Measurements from ENCODE around the gene SLC16A7. TPM values are rescaled to one million over a fixed set of nuclear protein-coding genes. Genes with fewer than 3 reads are reported as not detected.
A peak's percentile ranks its signal among the peaks of the same experiment; 100 is the strongest.

SLC16A7 gene
- total RNA-seq, 2 donors from 2014 or later: 2.2 to 3.6 TPM

- H3K9me3 ChIP-seq (ENCODE audit: control insufficient read depth, low read length): no peaks in the 10 kb centered on the region
- H3K9me3 Mint-ChIP-seq: peaks cover 15% of the 10 kb centered on the region
- H3K4me1 ChIP-seq (ENCODE audit: control insufficient read depth, insufficient read depth, low read length): peaks cover 10% of the 10 kb centered on the region
- peak; percentile 60 for TF ChIP-seq CTCF (conservative IDR thresholded peaks at IDR 0.05)
- H3K4me3 ChIP-seq (ENCODE audit: low read length): no peak overlapping the region
- no peaks in the 10 kb centered on the region for H3K36me3 ChIP-seq (ENCODE audit: control insufficient read depth, insufficient read depth, low read length)
- no peaks in the 10 kb centered on the region for H3K27me3 ChIP-seq (ENCODE audit: control insufficient read depth, insufficient read depth, low read length, poor library complexity, severe bottlenecking)
- no peak overlapping the region for H3K27ac Mint-ChIP-seq
- 92% methylated on average over 3 of the region's 3 CpGs; no CpG with 5 or more reads in 1 of the 2 experiments for WGBS, 2 experiments (ENCODE audit: insufficient coverage in 1 of 2, insufficient read length in 1 of 2)
- no peak overlapping the region for H3K27ac ChIP-seq (ENCODE audit: low read depth, low read length)
- no peaks in the 10 kb centered on the region for H3K27me3 Mint-ChIP-seq (ENCODE audit: insufficient read depth)
- H3K4me3 Mint-ChIP-seq: no peak overlapping the region
- peaks cover 8% of the 10 kb centered on the region for H3K36me3 Mint-ChIP-seq (ENCODE audit: low read depth)
- H3K9ac ChIP-seq (ENCODE audit: extremely low read depth, low read length, poor library complexity, severe bottlenecking): no peak overlapping the region
- peaks cover 15% of the 10 kb centered on the region for H3K4me1 Mint-ChIP-seq
- no peak for DNase-seq
These were observed 54.9 kb downstream of the SLC16A7 start for GRCh38 chr12:59650588-59651228.

- DNase-seq: no peak
- Histone ChIP-seq H3K9me3 (ENCODE audit: control insufficient read depth, low read length) (no peaks in the 10 kb centered on the region), H3K4me3 (ENCODE audit: low read length) (peak overlapping the region; percentile 31), H3K36me3 (ENCODE audit: control insufficient read depth, insufficient read depth, low read length) (no peaks in the 10 kb centered on the region), H3K27me3 (ENCODE audit: control insufficient read depth, insufficient read depth, low read length, poor library complexity, severe bottlenecking) (no peaks in the 10 kb centered on the region), H3K27ac (ENCODE audit: low read depth, low read length) (no peak overlapping the region), H3K9ac (ENCODE audit: extremely low read depth, low read length, poor library complexity, severe bottlenecking) (no peak overlapping the region), H3K4me1 (ENCODE audit: control insufficient read depth, insufficient read depth, low read length) (peaks cover 10% of the 10 kb centered on the region)
- Mint-ChIP-seq H3K9me3 (peaks cover 11% of the 10 kb centered on the region), H3K27ac (no peak overlapping the region), H3K4me3 (no peak overlapping the region), H3K36me3 (ENCODE audit: low read depth) (peaks cover 6% of the 10 kb centered on the region), H3K4me1 (peaks cover 15% of the 10 kb centered on the region), H3K27me3 (ENCODE audit: insufficient read depth) (no peaks in the 10 kb centered on the region)
- 78% methylated on average over 1 of the region's 1 CpG; no CpG with 5 or more reads in 1 of the 2 experiments for WGBS, 2 experiments (ENCODE audit: insufficient coverage in 1 of 2, insufficient read length in 1 of 2)
- no peak for TF ChIP-seq CTCF (conservative IDR thresholded peaks at IDR 0.05)
These were observed 55.5 kb downstream of the SLC16A7 start for GRCh38 chr12:59651229-59651920.

GRCh38 chr12:59652130-59652529 is 56.3 kb downstream of the SLC16A7 start:
- DNase-seq: no peak
- Histone ChIP-seq H3K4me3 (ENCODE audit: low read length) (peak overlapping the region; percentile 31), H3K36me3 (ENCODE audit: control insufficient read depth, insufficient read depth, low read length) (no peaks in the 10 kb centered on the region), H3K9me3 (ENCODE audit: control insufficient read depth, low read length) (no peaks in the 10 kb centered on the region), H3K27me3 (ENCODE audit: control insufficient read depth, insufficient read depth, low read length, poor library complexity, severe bottlenecking) (no peaks in the 10 kb centered on the region), H3K27ac (ENCODE audit: low read depth, low read length) (no peak overlapping the region), H3K4me1 (ENCODE audit: control insufficient read depth, insufficient read depth, low read length) (peaks cover 10% of the 10 kb centered on the region), H3K9ac (ENCODE audit: extremely low read depth, low read length, poor library complexity, severe bottlenecking) (no peak overlapping the region)
- H3K27me3 Mint-ChIP-seq (ENCODE audit: insufficient read depth): no peaks in the 10 kb centered on the region
- no peak overlapping the region for H3K27ac Mint-ChIP-seq
- peaks cover 7% of the 10 kb centered on the region for H3K9me3 Mint-ChIP-seq
- no peak overlapping the region for H3K4me3 Mint-ChIP-seq
- 100% methylated on average over 1 of the region's 1 CpG; no CpG with 5 or more reads in 1 of the 2 experiments for WGBS, 2 experiments (ENCODE audit: insufficient coverage in 1 of 2, insufficient read length in 1 of 2)
- no peak for TF ChIP-seq CTCF (conservative IDR thresholded peaks at IDR 0.05)
- H3K4me1 Mint-ChIP-seq: peaks cover 15% of the 10 kb centered on the region
- H3K36me3 Mint-ChIP-seq (ENCODE audit: low read depth): peaks cover 4% of the 10 kb centered on the region

Data from endodermal cell (in vitro differentiated cells).